Neural progenitor cell (in vitro differentiated cells): Measurements from ENCODE around the gene NEDD4L.

Experiments
- EZH2 ChIP-seq: fragments of 200-600 bp; sonication (generic); IDR thresholded peaks from 2 replicates; pipeline ENCODE4 v1.6.1; 2017; ENCODE audit warnings: antibody characterized with exemption, mild to moderate bottlenecking, moderate library complexity
- EZH2phosphoT487 ChIP-seq: fragments of 200-600 bp; sonication (generic); IDR thresholded peaks from 2 replicates; pipeline ENCODE4 v1.6.1; 2017; ENCODE audit warnings: antibody characterized with exemption
- TF ChIP-seq, protein P1 (sequence below): fragments of 200-600 bp; sonication (generic); IDR thresholded peaks from 2 replicates; pipeline ENCODE4 v1.5.1; 2017; ENCODE audit warnings: antibody characterized with exemption, mild to moderate bottlenecking

DNA sequence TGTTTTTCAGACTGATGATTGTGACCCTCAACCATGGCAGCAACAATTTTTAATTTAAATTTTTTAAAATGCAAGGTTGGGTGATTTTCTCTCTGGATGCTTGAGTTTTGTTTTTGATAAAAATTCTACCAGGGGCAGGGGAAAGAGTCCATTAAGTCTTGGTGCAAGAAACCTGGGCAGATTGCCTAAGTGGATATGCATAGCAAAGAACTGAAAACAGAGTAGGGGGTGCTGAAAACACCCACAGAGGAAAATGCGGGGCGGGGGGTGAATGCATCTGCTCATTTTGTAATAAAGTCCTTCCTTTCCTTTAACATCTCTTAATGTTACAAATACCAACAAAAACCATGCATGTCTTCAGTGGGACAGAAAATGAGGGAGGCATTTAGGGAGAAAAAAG lies 138.0 kb downstream of the NEDD4L start:
- TF ChIP-seq, protein P1, sequence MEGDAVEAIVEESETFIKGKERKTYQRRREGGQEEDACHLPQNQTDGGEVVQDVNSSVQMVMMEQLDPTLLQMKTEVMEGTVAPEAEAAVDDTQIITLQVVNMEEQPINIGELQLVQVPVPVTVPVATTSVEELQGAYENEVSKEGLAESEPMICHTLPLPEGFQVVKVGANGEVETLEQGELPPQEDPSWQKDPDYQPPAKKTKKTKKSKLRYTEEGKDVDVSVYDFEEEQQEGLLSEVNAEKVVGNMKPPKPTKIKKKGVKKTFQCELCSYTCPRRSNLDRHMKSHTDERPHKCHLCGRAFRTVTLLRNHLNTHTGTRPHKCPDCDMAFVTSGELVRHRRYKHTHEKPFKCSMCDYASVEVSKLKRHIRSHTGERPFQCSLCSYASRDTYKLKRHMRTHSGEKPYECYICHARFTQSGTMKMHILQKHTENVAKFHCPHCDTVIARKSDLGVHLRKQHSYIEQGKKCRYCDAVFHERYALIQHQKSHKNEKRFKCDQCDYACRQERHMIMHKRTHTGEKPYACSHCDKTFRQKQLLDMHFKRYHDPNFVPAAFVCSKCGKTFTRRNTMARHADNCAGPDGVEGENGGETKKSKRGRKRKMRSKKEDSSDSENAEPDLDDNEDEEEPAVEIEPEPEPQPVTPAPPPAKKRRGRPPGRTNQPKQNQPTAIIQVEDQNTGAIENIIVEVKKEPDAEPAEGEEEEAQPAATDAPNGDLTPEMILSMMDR = no peak
- TF ChIP-seq EZH2 = no peak
- no peak for TF ChIP-seq EZH2phosphoT487
